Measurements from ENCODE around the gene TAS2R39.

GRCh38 chr7:143222782-143223181, 39.6 kb downstream of the TAS2R39 start:
- no peak for TF ChIP-seq RAD21 (IDR thresholded peaks at IDR 0.05; ENCODE audit: low read length)
- TF ChIP-seq YY1 (IDR thresholded peaks at IDR 0.05; ENCODE audit: low read depth): no peak

Data from SK-N-SH (cell line).